GM23248 (cell line): ENCODE results near the gene HDAC4.

Experiments
- EZH2 ChIP-seq: fragments of 200-600 bp; sonication (generic); IDR thresholded peaks from 2 replicates; pipeline ENCODE4 v1.6.1; 2018; ENCODE audit warnings: antibody characterized with exemption, mild to moderate bottlenecking; ENCODE audit not compliant: insufficient read depth, poor library complexity, severe bottlenecking
- EZH2phosphoT487 ChIP-seq: fragments of 200-600 bp; sonication (generic); IDR thresholded peaks from 2 replicates; pipeline ENCODE4 v1.6.1; 2018; ENCODE audit warnings: antibody characterized with exemption, moderate library complexity, mild to moderate bottlenecking, low read depth; ENCODE audit not compliant: insufficient read depth

DNA sequence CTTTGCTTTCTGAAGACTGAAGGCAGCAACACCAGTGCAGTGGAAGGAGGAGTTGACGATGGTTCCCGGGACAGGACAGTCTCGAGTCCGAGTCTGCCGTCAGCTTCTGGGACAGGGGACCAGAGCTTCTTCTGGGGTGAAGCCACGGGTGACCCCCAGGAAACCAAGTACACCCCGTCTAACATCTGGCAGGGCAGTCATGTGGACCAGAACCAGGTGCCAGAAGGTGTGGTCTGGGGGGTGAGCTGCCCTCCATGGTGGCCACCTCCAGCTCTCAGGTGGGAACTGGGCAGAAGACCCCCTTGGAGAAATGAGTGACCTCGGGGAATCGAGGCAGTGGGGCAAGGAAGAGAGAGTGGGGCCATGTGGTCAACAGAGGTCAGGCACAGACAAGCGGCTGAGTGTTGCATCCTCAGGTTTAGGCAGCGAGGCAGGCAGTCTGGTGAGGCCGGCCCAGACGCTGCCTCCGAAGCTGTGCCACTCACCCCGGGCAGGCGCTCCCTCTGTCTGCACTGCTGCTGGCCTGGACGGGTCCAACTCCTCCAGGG is 204.3 kb downstream of the HDAC4 start:
- no peak for TF ChIP-seq EZH2
- no peak for TF ChIP-seq EZH2phosphoT487
